K562 (cell line): ENCODE measurements around the gene UBXN1. TPM values are rescaled to one million over a fixed set of nuclear protein-coding genes. Genes with fewer than 3 reads are reported as not detected.
A peak's percentile ranks its signal among the peaks of the same experiment; 100 is the strongest.

Experiments used
- BDP1 ChIP-seq: IDR thresholded peaks from 3 replicates; pipeline ENCODE4 v1.6.1; 2011; ENCODE audit not compliant: insufficient read length, insufficient read depth
- CCNT2 ChIP-seq: IDR thresholded peaks from 2 replicates; pipeline ENCODE4 v1.6.1; 2011; ENCODE audit warnings: borderline replicate concordance, low read depth, mild to moderate bottlenecking, moderate library complexity, mixed read lengths, low read length; ENCODE audit not compliant: insufficient read length; ENCODE audit errors: extremely low read depth
- FUS ChIP-seq: fragments of 200-400 bp; formaldehyde crosslinking; optimal IDR thresholded peaks from 2 replicates; pipeline ENCODE3; 2017; ENCODE audit warnings: low read depth, low read length
- HMG20A ChIP-seq: fragments of 450-650 bp; formaldehyde crosslinking; conservative IDR thresholded peaks from 2 replicates; pipeline ENCODE4 v1.4.0; 2020; ENCODE audit warnings: mild to moderate bottlenecking, mixed read lengths
- IFI16 ChIP-seq: fragments of 250-450 bp; sonication (Bioruptor Pico); IDR thresholded peaks from 2 replicates; pipeline ENCODE4 v2.1.2; 2022; ENCODE audit warnings: mild to moderate bottlenecking, inconsistent platforms
- MAZ ChIP-seq, 2 experiments: fragments of 450-650 bp in 1 of 2; sonication (generic) in 1 of 2; formaldehyde crosslinking; IDR thresholded peaks in 1 of 2; conservative IDR thresholded peaks in 1 of 2; 2 replicates each; pipeline versions ENCODE4 v1.4.0 to v1.5.0; 2020; ENCODE audit warnings: mild to moderate bottlenecking in 1 of 2, missing genetic modification reagents in 1 of 2
- NR2C1 ChIP-seq, 2 experiments: fragments of 450-650 bp; IDR thresholded peaks; 2 replicates each; pipeline ENCODE4 v1.6.1; 2017; ENCODE audit warnings: mild to moderate bottlenecking in 2 of 2, antibody characterized with exemption in 1 of 2, inconsistent platforms in 1 of 2, missing compliant biosample characterization in 1 of 2, missing genetic modification characterization in 1 of 2
- PHB ChIP-seq: fragments of 250-450 bp; sonication (Bioruptor Pico); IDR thresholded peaks from 2 replicates; pipeline ENCODE4 v1.5.0; 2021
- PML ChIP-seq: IDR thresholded peaks from 2 replicates; pipeline ENCODE4 v1.6.1; 2012; ENCODE audit warnings: low read length, inconsistent platforms
- RBM14 ChIP-seq: fragments of 200-400 bp; formaldehyde crosslinking; IDR thresholded peaks from 2 replicates; pipeline ENCODE4 v1.6.1; 2018; ENCODE audit warnings: low read depth, mild to moderate bottlenecking, low read length, moderate library complexity, borderline replicate concordance; ENCODE audit not compliant: insufficient read depth
- SMARCA4 ChIP-seq: fragments of 450-650 bp; IDR thresholded peaks from 2 replicates; pipeline ENCODE4 v1.6.1; 2016
- TRIM28 ChIP-seq: fragments of 450-650 bp; IDR thresholded peaks from 2 replicates; pipeline ENCODE4 v1.6.1; 2017
- ZKSCAN1 ChIP-seq: fragments of 150-350 bp; IDR thresholded peaks from 2 replicates; pipeline ENCODE4 v1.6.1; 2016; ENCODE audit warnings: low read depth, low read length
- ZNF165 ChIP-seq: fragments of 250-450 bp; sonication (Bioruptor Pico); IDR thresholded peaks from 2 replicates; pipeline ENCODE4 v1.4.0; 2020; ENCODE audit warnings: borderline replicate concordance
- polyA plus RNA-seq, 8 experiments: library from polyadenylated mRNA; depleted of rRNA in 4 of 8; stranded (reverse) in 5 of 8; unstranded in 3 of 8; fragments of >200 nt; fragmentation: Nextera tagmentation in 2 of 8; fragmentation: Illumina TruSeq in 1 of 8; extraction: Ambion mirVana in 2 of 8; extraction: Trizol in 1 of 8; gene quantifications; 2 replicates each; pipeline versions ENCODE4 v1.2.1 to v1.2.3, GENCODE V29; 2011 to 2014; ENCODE audit warnings: inconsistent platforms in 1 of 8, missing spikeins in 1 of 8
- total RNA-seq, 7 experiments: library from RNA; depleted of rRNA in 6 of 7; stranded (reverse); fragments of >200 nt in 6 of 7; fragmentation: Illumina TruSeq in 2 of 7; extraction: Trizol in 2 of 7; gene quantifications; 2 replicates each; pipeline versions ENCODE4 v1.2.1 to v1.2.3, GENCODE V29; 2011 to 2021; ENCODE audit warnings: low replicate concordance in 1 of 7
- TF ChIP-seq, protein P1 (sequence below): fragments of 250-450 bp; sonication (Bioruptor Pico); IDR thresholded peaks from 2 replicates; pipeline ENCODE4 v1.5.0; 2021; ENCODE audit warnings: mild to moderate bottlenecking, moderate library complexity
- TF ChIP-seq, protein P2 (sequence below), 2 experiments: fragments of 250-450 bp in 1 of 2; fragments of 450-650 bp in 1 of 2; sonication (Bioruptor Pico) in 1 of 2; IDR thresholded peaks; 2 replicates each; pipeline versions ENCODE4 v1.6.1 to v1.8.0; 2016 to 2021; ENCODE audit warnings: mild to moderate bottlenecking in 2 of 2, moderate library complexity in 2 of 2, missing compliant biosample characterization in 1 of 2, missing genetic modification characterization in 1 of 2
- TF ChIP-seq, protein P3 (sequence below): sonication (generic); formaldehyde crosslinking; IDR thresholded peaks from 2 replicates; pipeline ENCODE4 v1.8.0; 2023; ENCODE audit warnings: missing genetic modification reagents, mild to moderate bottlenecking, borderline replicate concordance

Gene UBXN1
- total and polyA plus RNA-seq, 9 of the 15 experiments (the other 6 are each of a cell fraction or from before 2014, with no cell fraction given): 4.8 to 263 (median 99.7) TPM

DNA sequence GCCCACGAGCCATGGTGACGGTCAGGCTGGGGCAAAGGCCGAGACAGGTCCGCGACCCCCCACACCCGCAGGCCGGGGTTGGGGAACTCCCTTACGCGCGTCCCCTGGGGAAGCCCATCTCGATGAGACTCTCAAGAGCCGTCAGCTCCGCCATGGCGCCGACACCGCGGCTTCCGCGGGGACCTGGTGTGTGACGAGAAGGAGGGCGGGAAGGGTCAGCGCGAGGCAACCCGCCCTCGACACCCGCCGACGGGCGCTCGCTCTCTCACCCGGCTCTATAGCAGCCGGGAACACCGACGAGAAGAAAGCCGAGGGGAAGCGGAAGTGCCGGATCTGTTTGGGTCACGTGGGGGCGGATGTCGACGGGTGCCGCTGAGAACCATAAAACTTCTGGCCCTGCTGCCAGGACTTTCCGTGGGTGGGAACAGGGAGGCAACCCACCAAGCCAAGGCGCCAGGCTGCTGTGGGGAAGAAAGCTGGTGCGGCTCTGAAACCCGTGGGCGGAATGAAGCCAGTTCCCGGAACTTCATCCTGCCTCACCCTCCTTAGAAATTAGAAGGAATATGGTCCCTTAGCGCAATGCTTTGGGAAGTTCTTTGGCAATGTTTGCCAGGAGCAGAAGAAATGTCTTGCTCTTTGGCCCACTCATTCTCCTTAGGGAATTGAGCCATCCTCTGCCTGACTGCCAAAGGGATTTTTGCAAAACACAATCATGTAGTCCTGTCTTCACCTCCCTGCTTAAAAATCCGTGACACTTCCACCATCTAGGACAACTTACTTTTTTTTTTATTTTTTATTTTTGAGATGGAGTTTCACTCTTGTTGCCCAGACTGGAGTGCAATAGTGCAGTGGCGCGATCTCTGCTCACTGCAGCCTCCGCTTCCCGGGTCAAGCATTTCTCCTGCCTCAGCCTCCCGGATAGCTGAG, at the start of gene UBXN1 (continued):
- no peak for TF ChIP-seq FUS
- no peak for TF ChIP-seq BDP1
- TF ChIP-seq NR2C1 (IDR thresholded peaks at IDR 0.05): peak; percentile 50; the same call in 1 of the 2 replicates
- peak; percentile 51; the same call in 1 of the 2 replicates for TF ChIP-seq NR2C1 (tag; IDR thresholded peaks at IDR 0.05)
- TF ChIP-seq ZNF165 (CRISPR knock-in tag): no peak
- no peak for TF ChIP-seq TRIM28
- peak; percentile 28; the same call in 1 of the 2 replicates for TF ChIP-seq SMARCA4
- TF ChIP-seq RBM14: no peak
- TF ChIP-seq MAZ (CRISPR knock-in tag; conservative IDR thresholded peaks at IDR 0.05 in 1 of 2, IDR thresholded peaks at IDR 0.05 in 1 of 2): peak; percentile 56 to 69; a peak in 3 of 4 replicates
- TF ChIP-seq CCNT2: peak; percentile 22
- TF ChIP-seq HMG20A (CRISPR knock-in tag): no peak
- TF ChIP-seq IFI16: no peak
- TF ChIP-seq PHB (CRISPR knock-in tag): no peak
- TF ChIP-seq, protein P1, sequence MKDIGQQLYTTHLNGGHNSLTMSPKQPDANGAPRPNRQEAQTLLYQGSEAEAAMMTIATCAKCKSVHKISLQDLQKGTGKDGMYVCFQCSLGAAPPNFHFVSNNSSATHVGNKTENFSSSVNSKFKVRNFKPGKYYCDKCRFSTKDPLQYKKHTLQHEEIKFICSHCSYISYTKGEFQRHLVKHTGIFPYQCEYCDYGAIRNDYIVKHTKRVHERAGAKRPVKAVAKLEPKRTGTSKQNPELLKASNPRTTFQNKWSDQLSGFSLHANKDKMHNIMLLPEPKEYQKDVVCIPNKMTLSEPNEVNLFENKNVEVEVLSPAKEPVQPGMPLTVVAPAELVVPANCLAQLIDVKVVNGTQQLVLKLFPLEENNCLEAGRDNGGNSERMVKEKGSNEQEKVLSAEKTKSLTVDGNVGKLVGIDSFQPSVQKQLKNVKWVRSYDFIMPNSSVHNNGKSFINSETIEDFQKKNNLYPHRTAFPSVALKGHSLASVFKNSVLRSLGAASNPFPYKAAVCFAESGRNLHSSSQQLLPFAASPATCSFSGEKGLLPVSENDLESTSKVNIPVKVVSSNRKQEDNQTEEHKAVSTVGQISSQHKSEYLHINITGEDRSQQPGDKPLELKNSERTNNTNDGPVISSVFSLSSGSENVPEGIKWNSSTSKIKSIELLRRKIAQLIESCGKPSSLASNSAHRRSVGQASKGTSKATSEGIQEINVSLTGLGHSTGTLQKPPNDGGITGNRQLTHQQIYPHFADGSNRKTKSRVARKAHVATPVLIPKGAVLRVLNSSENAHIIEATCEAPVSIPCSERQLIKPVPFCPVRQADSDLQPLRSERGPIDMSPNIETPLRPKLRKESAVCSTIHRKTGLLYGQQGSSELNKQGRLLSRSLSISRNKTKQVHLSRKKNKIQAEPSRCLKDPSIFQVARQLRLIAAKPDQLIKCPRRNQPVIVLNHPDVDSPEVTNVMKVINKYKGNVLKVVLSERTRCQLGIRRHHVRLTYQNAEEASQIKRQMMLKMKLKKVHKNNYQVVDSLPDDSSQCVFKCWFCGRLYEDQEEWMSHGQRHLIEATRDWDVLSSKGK: no peak
- TF ChIP-seq PML: peak; percentile 54; the same call in 1 of the 2 replicates
- TF ChIP-seq, protein P2, sequence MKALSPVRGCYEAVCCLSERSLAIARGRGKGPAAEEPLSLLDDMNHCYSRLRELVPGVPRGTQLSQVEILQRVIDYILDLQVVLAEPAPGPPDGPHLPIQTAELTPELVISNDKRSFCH (CRISPR knock-in tag; IDR thresholded peaks at IDR 0.05): no peak
- TF ChIP-seq, protein P2 (tag; IDR thresholded peaks at IDR 0.05): peak; percentile 63; the same call in 1 of the 2 replicates
- peak; percentile 67; the same call in 1 of the 2 replicates for TF ChIP-seq ZKSCAN1
- TF ChIP-seq, protein P3, sequence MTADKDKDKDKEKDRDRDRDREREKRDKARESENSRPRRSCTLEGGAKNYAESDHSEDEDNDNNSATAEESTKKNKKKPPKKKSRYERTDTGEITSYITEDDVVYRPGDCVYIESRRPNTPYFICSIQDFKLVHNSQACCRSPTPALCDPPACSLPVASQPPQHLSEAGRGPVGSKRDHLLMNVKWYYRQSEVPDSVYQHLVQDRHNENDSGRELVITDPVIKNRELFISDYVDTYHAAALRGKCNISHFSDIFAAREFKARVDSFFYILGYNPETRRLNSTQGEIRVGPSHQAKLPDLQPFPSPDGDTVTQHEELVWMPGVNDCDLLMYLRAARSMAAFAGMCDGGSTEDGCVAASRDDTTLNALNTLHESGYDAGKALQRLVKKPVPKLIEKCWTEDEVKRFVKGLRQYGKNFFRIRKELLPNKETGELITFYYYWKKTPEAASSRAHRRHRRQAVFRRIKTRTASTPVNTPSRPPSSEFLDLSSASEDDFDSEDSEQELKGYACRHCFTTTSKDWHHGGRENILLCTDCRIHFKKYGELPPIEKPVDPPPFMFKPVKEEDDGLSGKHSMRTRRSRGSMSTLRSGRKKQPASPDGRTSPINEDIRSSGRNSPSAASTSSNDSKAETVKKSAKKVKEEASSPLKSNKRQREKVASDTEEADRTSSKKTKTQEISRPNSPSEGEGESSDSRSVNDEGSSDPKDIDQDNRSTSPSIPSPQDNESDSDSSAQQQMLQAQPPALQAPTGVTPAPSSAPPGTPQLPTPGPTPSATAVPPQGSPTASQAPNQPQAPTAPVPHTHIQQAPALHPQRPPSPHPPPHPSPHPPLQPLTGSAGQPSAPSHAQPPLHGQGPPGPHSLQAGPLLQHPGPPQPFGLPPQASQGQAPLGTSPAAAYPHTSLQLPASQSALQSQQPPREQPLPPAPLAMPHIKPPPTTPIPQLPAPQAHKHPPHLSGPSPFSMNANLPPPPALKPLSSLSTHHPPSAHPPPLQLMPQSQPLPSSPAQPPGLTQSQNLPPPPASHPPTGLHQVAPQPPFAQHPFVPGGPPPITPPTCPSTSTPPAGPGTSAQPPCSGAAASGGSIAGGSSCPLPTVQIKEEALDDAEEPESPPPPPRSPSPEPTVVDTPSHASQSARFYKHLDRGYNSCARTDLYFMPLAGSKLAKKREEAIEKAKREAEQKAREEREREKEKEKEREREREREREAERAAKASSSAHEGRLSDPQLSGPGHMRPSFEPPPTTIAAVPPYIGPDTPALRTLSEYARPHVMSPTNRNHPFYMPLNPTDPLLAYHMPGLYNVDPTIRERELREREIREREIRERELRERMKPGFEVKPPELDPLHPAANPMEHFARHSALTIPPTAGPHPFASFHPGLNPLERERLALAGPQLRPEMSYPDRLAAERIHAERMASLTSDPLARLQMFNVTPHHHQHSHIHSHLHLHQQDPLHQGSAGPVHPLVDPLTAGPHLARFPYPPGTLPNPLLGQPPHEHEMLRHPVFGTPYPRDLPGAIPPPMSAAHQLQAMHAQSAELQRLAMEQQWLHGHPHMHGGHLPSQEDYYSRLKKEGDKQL: no peak
